HG03442 (cell line): ENCODE results near the gene COL23A1.

Experiments
- ATAC-seq: cut with Tn5 transposase; IDR thresholded peaks from one replicate; pipeline ENCODE4 v1.9.1; 2021; ENCODE audit warnings: mild to moderate bottlenecking, moderate library complexity; ENCODE audit not compliant: unreplicated experiment

Gene COL23A1

DNA sequence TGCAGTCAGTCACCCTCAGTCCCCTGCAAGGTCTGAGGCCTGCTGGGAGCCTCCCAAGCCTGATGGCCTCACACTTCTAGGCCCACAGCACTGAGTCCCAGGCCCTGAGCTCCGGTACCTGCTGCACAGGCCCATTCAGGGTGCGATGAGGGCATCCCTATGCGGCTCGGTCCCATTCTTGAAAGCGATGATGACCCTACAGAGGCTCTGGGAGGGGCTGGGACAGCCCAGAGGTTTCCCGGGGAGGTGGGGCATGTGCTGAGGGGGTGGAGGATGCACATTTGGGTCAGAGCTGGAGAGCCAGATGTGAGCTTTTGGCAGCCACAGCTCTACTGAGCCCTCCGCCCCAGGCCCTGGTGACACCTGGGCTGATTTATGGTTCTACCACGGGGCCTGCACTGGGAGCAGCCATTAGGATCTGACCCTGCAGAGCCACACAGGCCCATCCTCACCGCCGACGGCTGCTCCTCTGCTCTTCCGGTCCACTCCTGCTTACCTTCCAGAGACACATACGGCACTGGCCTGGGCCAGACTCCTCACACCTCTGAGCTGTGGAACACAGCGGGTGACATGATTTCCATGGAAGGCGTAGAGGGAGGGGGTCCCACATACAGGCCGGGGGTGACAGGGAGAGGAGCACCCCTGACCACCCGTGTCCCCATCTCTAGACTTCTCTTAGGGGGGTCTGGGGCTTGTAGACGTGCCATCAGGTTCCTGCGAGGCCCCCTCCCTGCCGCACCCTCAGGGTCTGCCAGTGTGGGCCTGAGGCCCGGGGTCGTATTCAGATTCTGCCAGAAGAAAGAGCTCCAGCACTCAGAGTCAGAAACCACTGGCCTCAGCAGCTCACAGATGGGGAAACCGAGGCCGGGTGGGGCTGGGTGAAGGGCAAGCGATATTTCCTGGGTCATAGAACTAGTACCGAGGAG, 53.4 kb downstream of the COL23A1 start:
- ATAC-seq, result no peak

- ATAC-seq, result no peak
Observed at GRCh38 chr5:178535299-178536175, 54.7 kb downstream of the COL23A1 start.

DNA sequence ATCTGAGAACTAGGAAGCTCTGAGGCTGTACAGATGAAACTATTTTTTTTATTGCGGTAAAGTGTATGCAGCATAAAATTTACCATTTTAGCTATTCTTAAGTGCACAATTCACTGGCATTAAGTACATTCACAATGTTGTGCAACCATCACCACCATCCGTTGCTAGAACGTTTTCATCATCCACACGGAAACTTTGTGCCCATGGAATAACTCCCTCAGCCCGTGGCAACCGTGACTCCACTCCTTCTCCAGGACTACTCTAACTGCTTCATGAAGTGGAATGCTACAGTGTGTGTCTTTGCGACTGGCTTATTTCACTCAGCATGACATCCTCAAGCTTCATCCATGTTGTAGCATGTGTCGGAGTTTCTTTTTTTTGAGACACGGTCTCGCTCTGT, 57.1 kb downstream of the COL23A1 start:
- ATAC-seq, result no peak

GRCh38 chr5:178532666-178533065, 57.5 kb downstream of the COL23A1 start:
- no peak for ATAC-seq

DNA sequence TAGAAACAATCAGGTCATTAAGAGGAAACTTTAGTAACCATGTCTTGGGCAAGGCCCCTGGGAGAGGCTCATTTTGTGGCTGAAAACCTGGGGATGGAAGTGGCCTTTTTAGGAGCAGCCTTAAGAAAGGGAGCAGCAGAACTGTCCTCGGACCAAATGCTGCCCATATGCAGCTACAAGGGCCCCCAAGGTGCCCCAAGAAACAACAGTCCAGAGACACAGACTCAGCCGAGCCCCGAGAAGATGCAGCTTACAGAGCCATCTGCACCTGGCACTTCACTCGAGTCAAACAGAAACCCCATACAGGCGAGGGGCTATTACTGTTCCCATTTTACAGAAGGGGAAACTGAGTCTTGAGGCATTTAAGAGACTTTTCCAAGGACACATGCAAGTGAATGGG, 58.0 kb downstream of the COL23A1 start:
- ATAC-seq, result no peak

- no peak for ATAC-seq
Observed at GRCh38 chr5:178531786-178532185, 58.4 kb downstream of the COL23A1 start.

GRCh38 chr5:178530526-178530925, 59.7 kb downstream of the COL23A1 start:
- ATAC-seq, result no peak

GRCh38 chr5:178529080-178529479, 61.1 kb downstream of the COL23A1 start:
- no peak for ATAC-seq

GRCh38 chr5:178527458-178528307, 62.5 kb downstream of the COL23A1 start:
- no peak for ATAC-seq

DNA sequence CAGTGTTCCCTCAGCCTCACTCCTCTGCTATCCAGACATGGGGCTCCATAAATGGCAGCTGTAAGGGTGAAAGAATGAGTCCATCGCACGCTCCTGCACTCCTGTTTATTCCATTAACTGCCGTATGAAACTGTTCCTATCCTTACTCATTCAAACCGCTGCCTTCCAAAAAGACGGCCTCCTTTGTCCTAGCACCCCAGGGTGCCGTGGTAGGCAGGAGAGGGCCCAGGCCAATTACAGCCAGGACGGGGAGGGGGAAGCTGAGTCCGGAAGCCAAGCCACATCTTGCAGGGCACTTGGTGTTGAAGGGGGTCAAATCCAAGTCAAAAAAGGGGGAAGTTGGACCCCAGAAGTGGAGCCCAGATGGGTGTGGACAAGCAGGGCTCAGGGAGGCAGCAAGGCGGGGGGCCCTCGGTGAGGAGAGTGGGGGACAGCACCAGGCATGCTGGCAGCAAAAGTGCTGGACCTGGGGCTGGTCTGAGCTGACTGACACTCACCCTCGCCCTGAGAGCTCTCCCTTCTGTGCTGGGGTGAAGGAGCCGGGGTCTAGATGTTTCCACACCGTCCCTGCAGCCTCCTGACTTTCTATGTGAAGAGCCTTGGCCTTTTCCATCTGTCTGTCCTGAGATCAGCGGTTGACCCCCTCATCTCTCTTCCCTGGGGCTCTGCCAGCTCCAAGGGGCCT, 63.3 kb downstream of the COL23A1 start:
- ATAC-seq, result no peak

DNA sequence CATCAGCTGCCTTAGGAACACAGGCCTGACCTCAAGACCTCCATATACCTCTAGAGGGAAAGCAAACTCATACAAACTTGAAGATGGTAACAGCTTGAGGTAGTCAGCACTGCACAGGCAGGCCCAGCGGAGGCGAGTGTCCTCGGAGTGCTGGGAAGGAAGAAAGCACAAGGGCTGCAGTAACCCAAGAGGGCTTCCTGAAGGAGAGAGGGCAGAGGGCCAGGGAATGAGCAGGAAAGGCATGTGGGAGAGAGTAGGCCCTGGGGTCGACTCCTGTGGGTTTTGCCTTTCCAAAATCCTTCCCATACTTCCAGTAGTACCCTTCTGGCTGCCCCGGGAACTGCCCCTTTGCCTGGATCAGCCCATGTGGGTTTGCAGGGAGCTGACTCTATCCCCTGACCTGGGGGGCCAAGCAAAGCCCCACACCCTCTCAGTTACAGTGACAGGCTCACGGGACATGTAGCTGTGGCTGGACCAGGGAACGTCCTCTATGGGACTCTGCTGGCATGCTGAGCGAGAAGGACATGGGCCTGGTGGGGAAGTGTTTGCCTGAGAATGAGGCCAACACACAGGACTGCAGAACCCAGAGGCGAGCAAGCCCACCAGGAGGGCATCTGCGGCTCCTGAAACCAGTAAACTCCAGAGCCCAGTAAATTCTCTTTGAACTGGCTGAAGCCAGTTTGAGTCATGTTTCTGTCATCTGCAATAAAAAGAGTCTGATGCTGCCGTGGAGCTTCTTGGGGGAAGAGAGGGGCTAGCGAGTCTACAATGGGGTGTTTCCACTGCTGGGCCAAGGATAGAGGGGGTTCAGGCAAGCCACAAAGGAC, 64.1 kb downstream of the COL23A1 start:
- no peak for ATAC-seq

DNA sequence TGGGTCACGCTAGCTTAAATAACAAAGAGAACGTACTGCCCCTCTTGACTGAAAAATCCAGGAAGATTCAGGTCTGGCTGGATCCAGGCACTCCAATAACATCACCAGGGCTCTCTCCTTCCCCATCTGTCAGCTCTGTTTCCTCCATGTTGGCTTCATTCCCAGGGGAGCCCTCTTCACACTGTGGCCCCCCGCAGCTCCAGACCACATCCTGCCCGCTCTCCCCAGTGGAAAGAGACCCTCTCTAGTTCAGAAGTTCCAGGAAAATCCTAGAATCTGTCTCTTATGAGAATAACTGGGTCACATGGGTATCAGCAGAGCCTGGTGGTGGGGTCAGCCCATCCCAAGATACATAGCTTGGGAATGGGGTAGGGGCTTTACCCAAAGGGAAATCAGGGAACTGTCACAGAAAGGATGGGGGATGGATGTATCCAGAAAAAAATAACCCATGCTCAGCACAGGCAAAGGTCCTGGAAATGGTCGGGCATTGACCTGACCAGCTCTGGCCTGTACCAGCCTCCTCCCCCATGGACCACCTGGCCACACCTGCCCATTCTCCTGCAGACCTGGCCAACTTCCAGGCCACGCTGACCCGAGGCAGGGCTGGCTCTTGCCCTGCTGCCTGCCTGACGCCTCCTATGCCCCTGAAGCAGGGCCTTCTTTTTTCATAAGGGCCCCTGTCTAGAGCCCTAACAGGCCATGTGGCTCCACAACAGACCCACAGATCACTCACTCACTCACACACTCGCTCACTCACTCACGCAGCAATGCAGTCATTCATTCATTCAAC, 65.9 kb downstream of the COL23A1 start:
- ATAC-seq, result no peak

- no peak for ATAC-seq
Observed at GRCh38 chr5:178522361-178522760, 67.8 kb downstream of the COL23A1 start.

- ATAC-seq, result no peak
Observed at GRCh38 chr5:178520851-178521250, 69.3 kb downstream of the COL23A1 start.

DNA sequence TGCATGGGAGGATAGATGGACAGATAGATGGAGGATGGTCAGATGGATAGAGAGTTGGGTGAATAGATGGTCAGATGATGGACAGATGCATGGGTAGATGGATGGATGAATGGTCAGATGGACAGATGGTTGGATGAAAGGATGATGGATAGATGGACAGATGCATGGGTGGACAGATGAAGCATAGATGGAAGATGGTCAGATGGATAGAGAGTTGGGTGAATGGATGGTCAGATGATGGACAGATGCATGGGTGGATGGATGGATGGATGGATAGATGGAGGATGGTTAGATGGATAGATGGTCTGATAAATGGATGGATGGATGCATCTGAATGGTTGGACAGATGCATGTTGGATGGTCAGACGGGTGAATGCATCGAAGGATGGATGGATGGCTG, 70.4 kb downstream of the COL23A1 start:
- no peak for ATAC-seq

- no peak for ATAC-seq
Observed at GRCh38 chr5:178519155-178519554, 71.0 kb downstream of the COL23A1 start.

- no peak for ATAC-seq
Observed at GRCh38 chr5:178516504-178517235, 73.5 kb downstream of the COL23A1 start.
